Testis (tissue), 2 donors: ENCODE measurements around the gene CCS.

Source experiments
- CTCF ChIP-seq, 3 experiments: fragments of 450-650 bp in 2 of 3; fragments of 200-600 bp in 1 of 3; sonication (generic) in 1 of 3; IDR thresholded peaks; one replicate each; pipeline ENCODE4 v1.5.1; 2016 to 2019; ENCODE audit warnings: antibody characterized with exemption in 3 of 3, mild to moderate bottlenecking in 2 of 3, moderate library complexity in 1 of 3
- POLR2A ChIP-seq: fragments of 450-650 bp; IDR thresholded peaks from one replicate; pipeline ENCODE4 v1.6.1; 2017; ENCODE audit warnings: antibody characterized with exemption, mild to moderate bottlenecking, moderate library complexity

DNA sequence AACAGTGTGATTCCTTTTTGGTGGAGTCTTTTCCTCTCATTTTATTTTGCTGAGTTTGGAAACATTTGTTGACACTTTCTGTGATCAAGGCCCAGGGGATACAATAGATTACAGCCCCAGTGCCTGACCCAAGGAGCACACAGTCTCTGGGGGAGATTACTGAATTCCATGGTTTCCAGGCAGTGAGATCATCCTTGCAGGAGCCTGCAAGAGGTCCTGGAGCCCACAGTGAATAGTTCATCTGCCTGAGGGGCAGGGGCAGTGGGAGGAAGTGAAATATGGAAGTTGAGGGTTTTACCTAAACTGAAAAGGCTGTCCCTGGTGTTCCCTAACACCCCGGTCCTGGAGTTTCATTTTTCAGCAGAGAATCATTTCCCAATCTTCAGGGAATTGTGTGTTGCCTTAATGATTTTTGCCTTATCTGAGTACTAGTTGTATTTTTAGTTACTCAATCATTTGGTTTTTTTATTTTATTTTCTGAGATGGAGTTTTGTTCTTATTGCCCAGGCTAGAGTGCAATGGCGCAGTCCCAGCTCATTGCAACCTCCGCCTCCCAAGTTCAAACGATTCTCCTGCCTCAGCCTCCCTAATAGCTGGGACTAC lies 7.7 kb downstream of the CCS start:
- TF ChIP-seq CTCF (IDR thresholded peaks at IDR 0.05) (no peak), POLR2A (no peak)
